Measurements from ENCODE around the gene HDAC7.

DNA sequence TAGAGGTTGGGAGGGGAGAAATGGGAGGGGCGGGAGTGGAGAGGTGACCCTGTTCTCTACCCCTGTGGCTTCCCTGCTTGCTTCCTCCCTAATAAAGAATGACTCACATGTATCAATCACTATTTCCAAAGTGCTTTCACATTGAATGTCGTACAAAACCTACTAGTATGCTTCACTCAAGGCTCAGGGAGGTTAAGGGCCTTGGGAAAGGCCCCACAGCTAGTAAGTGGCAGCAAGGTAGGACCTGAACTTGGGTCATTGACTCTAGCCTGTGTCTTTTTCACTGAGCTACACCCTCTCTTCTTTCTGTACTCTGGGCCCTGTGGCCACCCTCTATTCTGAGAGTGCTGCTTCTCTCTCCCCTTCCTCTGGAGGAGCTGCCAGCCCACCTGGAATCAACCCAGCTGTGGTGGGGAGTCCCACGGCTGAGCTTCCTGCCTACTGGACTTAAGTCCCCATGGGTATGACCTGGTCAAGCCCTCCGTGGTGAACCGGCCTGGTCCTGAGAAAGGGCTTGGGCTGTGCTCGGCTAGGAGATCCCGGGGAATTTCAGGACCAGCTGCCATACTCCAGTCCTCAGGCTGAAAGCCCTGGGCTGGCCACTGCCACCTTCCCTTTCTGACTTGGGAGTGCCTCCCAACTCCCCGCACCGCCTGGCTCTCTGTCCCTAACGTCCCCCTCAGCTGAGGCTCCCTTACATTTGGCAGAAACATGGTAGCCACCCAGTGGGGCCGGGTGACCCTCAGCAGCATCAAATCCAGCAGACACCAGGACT is 33.6 kb downstream of the HDAC7 start:
- TF ChIP-seq, protein P1, sequence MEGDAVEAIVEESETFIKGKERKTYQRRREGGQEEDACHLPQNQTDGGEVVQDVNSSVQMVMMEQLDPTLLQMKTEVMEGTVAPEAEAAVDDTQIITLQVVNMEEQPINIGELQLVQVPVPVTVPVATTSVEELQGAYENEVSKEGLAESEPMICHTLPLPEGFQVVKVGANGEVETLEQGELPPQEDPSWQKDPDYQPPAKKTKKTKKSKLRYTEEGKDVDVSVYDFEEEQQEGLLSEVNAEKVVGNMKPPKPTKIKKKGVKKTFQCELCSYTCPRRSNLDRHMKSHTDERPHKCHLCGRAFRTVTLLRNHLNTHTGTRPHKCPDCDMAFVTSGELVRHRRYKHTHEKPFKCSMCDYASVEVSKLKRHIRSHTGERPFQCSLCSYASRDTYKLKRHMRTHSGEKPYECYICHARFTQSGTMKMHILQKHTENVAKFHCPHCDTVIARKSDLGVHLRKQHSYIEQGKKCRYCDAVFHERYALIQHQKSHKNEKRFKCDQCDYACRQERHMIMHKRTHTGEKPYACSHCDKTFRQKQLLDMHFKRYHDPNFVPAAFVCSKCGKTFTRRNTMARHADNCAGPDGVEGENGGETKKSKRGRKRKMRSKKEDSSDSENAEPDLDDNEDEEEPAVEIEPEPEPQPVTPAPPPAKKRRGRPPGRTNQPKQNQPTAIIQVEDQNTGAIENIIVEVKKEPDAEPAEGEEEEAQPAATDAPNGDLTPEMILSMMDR (IDR thresholded peaks at IDR 0.05; ENCODE audit: low read depth, low read length, missing input control): no peak
- TF ChIP-seq, protein P2, sequence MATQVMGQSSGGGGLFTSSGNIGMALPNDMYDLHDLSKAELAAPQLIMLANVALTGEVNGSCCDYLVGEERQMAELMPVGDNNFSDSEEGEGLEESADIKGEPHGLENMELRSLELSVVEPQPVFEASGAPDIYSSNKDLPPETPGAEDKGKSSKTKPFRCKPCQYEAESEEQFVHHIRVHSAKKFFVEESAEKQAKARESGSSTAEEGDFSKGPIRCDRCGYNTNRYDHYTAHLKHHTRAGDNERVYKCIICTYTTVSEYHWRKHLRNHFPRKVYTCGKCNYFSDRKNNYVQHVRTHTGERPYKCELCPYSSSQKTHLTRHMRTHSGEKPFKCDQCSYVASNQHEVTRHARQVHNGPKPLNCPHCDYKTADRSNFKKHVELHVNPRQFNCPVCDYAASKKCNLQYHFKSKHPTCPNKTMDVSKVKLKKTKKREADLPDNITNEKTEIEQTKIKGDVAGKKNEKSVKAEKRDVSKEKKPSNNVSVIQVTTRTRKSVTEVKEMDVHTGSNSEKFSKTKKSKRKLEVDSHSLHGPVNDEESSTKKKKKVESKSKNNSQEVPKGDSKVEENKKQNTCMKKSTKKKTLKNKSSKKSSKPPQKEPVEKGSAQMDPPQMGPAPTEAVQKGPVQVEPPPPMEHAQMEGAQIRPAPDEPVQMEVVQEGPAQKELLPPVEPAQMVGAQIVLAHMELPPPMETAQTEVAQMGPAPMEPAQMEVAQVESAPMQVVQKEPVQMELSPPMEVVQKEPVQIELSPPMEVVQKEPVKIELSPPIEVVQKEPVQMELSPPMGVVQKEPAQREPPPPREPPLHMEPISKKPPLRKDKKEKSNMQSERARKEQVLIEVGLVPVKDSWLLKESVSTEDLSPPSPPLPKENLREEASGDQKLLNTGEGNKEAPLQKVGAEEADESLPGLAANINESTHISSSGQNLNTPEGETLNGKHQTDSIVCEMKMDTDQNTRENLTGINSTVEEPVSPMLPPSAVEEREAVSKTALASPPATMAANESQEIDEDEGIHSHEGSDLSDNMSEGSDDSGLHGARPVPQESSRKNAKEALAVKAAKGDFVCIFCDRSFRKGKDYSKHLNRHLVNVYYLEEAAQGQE (IDR thresholded peaks at IDR 0.05): no peak
- TF ChIP-seq, protein P3, sequence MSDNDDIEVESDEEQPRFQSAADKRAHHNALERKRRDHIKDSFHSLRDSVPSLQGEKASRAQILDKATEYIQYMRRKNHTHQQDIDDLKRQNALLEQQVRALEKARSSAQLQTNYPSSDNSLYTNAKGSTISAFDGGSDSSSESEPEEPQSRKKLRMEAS (IDR thresholded peaks at IDR 0.05): no peak
- TF ChIP-seq TAF1 (conservative IDR thresholded peaks at IDR 0.05): no peak
- no peak for TF ChIP-seq FOXA1 (IDR thresholded peaks at IDR 0.05)
- no peak for TF ChIP-seq RAD21 (IDR thresholded peaks at IDR 0.05)
- TF ChIP-seq, protein P4, sequence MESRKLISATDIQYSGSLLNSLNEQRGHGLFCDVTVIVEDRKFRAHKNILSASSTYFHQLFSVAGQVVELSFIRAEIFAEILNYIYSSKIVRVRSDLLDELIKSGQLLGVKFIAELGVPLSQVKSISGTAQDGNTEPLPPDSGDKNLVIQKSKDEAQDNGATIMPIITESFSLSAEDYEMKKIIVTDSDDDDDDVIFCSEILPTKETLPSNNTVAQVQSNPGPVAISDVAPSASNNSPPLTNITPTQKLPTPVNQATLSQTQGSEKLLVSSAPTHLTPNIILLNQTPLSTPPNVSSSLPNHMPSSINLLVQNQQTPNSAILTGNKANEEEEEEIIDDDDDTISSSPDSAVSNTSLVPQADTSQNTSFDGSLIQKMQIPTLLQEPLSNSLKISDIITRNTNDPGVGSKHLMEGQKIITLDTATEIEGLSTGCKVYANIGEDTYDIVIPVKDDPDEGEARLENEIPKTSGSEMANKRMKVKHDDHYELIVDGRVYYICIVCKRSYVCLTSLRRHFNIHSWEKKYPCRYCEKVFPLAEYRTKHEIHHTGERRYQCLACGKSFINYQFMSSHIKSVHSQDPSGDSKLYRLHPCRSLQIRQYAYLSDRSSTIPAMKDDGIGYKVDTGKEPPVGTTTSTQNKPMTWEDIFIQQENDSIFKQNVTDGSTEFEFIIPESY (IDR thresholded peaks at IDR 0.05): no peak
- no peak for TF ChIP-seq HNF4A (conservative IDR thresholded peaks at IDR 0.05)
- TF ChIP-seq, protein P5, sequence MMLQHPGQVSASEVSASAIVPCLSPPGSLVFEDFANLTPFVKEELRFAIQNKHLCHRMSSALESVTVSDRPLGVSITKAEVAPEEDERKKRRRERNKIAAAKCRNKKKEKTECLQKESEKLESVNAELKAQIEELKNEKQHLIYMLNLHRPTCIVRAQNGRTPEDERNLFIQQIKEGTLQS (IDR thresholded peaks at IDR 0.05): no peak

Measured in liver (tissue), 3 donors.